K562 (cell line): ENCODE measurements around the gene ICA1. TPM values are rescaled to one million over a fixed set of nuclear protein-coding genes. Genes with fewer than 3 reads are reported as not detected.

Source experiments
- ATAC-seq: fragments of 200-7000 bp; cut with Tn5 transposase; 3 replicates; pipeline ENCODE4 v1.9.1; 2020; ENCODE audit warnings: moderate library complexity
- BruUV-seq: library from RNA; stranded (reverse); fragments of 400-500 nt; replicated peaks from 2 replicates; lab custom pipeline; 2021; lab: Mats Ljungman, UMichigan
- CTCF ChIA-PET: fragments of 300-600 bp; formaldehyde crosslinking; extraction: SDS; loops from one replicate; lab custom pipeline; 2021; ENCODE audit warnings: low intra/inter-chr PET ratio; lab: Yijun Ruan, JAX
- POLR2A ChIA-PET: fragments of 300-600, 350-650 bp; sonication (Branson Sonifier 250); formaldehyde crosslinking; extraction: SDS; loops from one replicate; lab custom pipeline; 2021; ENCODE audit warnings: antibody characterized with exemption, inconsistent platforms; lab: Yijun Ruan, JAX
- DNase-seq, 4 experiments: peaks; one replicate each; pipeline versions ENCODE4 v3.0.0 to v3.0.0-alpha.2; 2011 to 2018; ENCODE audit warnings: low spot score in 3 of 4, mixed read lengths in 3 of 4; ENCODE audit errors: extremely low read depth in 1 of 4
- FAIRE-seq: peaks from 2 replicates; lab custom pipeline; 2011; peaks lifted over from hg19 to GRCh38; lab: Jason Lieb, UNC
- H2AFZ ChIP-seq: 2 replicates; pipeline ENCODE4 v1.6.0; 2011; ENCODE audit warnings: low read depth, low read length, control low read depth, inconsistent platforms
- H3K27ac ChIP-seq: fragments of 200-600 bp; 3 replicates; pipeline ENCODE4 v1.8.0; 2011; ENCODE audit warnings: low read depth, mild to moderate bottlenecking, control low read depth, inconsistent platforms, low read length, moderate library complexity, mixed read lengths; ENCODE audit errors: extremely low read depth
- H3K27me3 ChIP-seq, 2 experiments: fragments of 300-600 bp in 1 of 2; 2 replicates in 1 of 2; 3 replicates in 1 of 2; pipeline versions ENCODE4 v1.6.0 to v1.8.0; 2011; ENCODE audit warnings: inconsistent platforms in 2 of 2, low read length in 2 of 2, mild to moderate bottlenecking in 1 of 2, mixed read lengths in 1 of 2, moderate library complexity in 1 of 2; ENCODE audit not compliant: control insufficient read depth in 2 of 2, insufficient read depth in 2 of 2
- H3K36me3 ChIP-seq: fragments of 300-600 bp; 3 replicates; pipeline ENCODE4 v1.8.0; 2011; ENCODE audit warnings: mild to moderate bottlenecking, low read length, inconsistent platforms; ENCODE audit not compliant: control insufficient read depth, insufficient read depth
- H3K4me1 ChIP-seq, 2 experiments: fragments of 200-600 bp in 1 of 2; replicated peaks in 1 of 2; 2 replicates in 1 of 2; 3 replicates in 1 of 2; pipeline versions ENCODE4 v1.5.1 to v1.8.0; 2011; ENCODE audit warnings: inconsistent platforms in 2 of 2, low read length in 2 of 2, mild to moderate bottlenecking in 1 of 2, mixed read lengths in 1 of 2, moderate library complexity in 1 of 2; ENCODE audit not compliant: control insufficient read depth in 2 of 2, insufficient read depth in 2 of 2
- H3K4me2 ChIP-seq: 2 replicates; pipeline ENCODE4 v1.6.1; 2011; ENCODE audit warnings: low read length, control low read depth, inconsistent platforms, mixed read lengths; ENCODE audit not compliant: insufficient read depth
- H3K4me3 ChIP-seq: fragments of 200-600 bp; sonication (generic), shearing (Covaris generic); 2 replicates; pipeline ENCODE4 v1.5.1; 2016; ENCODE audit warnings: control low read depth, inconsistent platforms
- H3K79me2 ChIP-seq: fragments of 200-600 bp; 3 replicates; pipeline ENCODE4 v1.8.0; 2011; ENCODE audit warnings: low read length, inconsistent platforms; ENCODE audit not compliant: control insufficient read depth, insufficient read depth
- H3K9ac ChIP-seq, 2 experiments: 2 replicates each; pipeline versions ENCODE4 v1.6.0 to v1.6.1; 2011; ENCODE audit warnings: low read depth in 2 of 2, low read length in 2 of 2, control low read depth in 1 of 2, inconsistent platforms in 1 of 2, mild to moderate bottlenecking in 1 of 2, mixed read lengths in 1 of 2; ENCODE audit not compliant: insufficient read depth in 1 of 2
- H3K9me1 ChIP-seq: one replicate; pipeline ENCODE4 v1.6.0; 2011; ENCODE audit warnings: inconsistent platforms, mild to moderate bottlenecking, low read length, moderate library complexity; ENCODE audit not compliant: control insufficient read depth, insufficient read depth
- H3K9me3 ChIP-seq: replicated peaks from 2 replicates; pipeline ENCODE4 v1.5.1; 2011; ENCODE audit warnings: low read depth, low read length, inconsistent platforms; ENCODE audit not compliant: control insufficient read depth, insufficient read depth
- H4K20me1 ChIP-seq: replicated peaks from 2 replicates; pipeline ENCODE4 v1.6.1; 2011; ENCODE audit warnings: low read length, inconsistent platforms, mixed read lengths; ENCODE audit not compliant: control insufficient read depth, insufficient read depth
- BRF2 ChIP-seq: IDR thresholded peaks from 3 replicates; pipeline ENCODE4 v1.6.1; 2011; ENCODE audit warnings: borderline replicate concordance, mild to moderate bottlenecking; ENCODE audit not compliant: insufficient read length, insufficient read depth
- CGGBP1 ChIP-seq: fragments of 250-450 bp; sonication (Bioruptor Pico); IDR thresholded peaks from 2 replicates; pipeline ENCODE4 v1.9.0; 2021; ENCODE audit warnings: mild to moderate bottlenecking
- ELK1 ChIP-seq: sonication (generic); formaldehyde crosslinking; IDR thresholded peaks from 2 replicates; pipeline ENCODE4 v1.8.1; 2022; ENCODE audit warnings: missing genetic modification reagents
- GTF2A2 ChIP-seq: IDR thresholded peaks from 2 replicates; pipeline ENCODE4 v1.6.1; 2016; ENCODE audit warnings: mild to moderate bottlenecking, missing genetic modification characterization, missing compliant biosample characterization
- MAFG ChIP-seq: fragments of 450-650 bp; conservative IDR thresholded peaks from 2 replicates; pipeline ENCODE4 v1.6.1; 2016; ENCODE audit warnings: missing genetic modification characterization, missing compliant biosample characterization
- THAP12 ChIP-seq: fragments of 250-450 bp; sonication (Bioruptor Pico); IDR thresholded peaks from 2 replicates; pipeline ENCODE4 v1.9.0; 2021; ENCODE audit warnings: mild to moderate bottlenecking, inconsistent platforms
- ZBTB33 ChIP-seq: sonication (generic); formaldehyde crosslinking; IDR thresholded peaks from 2 replicates; pipeline ENCODE4 v1.8.1; 2023; ENCODE audit warnings: mild to moderate bottlenecking, missing genetic modification reagents
- ZNF263 ChIP-seq: sonication (generic); formaldehyde crosslinking; IDR thresholded peaks from 2 replicates; pipeline ENCODE4 v1.8.0; 2022; ENCODE audit warnings: mild to moderate bottlenecking, missing genetic modification reagents, borderline replicate concordance
- ZNF586 ChIP-seq: fragments of 450-650 bp; formaldehyde crosslinking; conservative IDR thresholded peaks from 2 replicates; pipeline ENCODE4 v1.4.0; 2020; ENCODE audit warnings: mild to moderate bottlenecking, moderate library complexity
- WGBS: fragments of 100-300 bp; shearing (Covaris generic); methylation state at CpG from one replicate; pipeline ENCODE4 v1.1.6; 2016; ENCODE audit warnings: low coverage, mixed read lengths; ENCODE audit not compliant: insufficient coverage; ENCODE audit errors: missing lambda C conversion rate; 5-methylcytosine and 5-hydroxymethylcytosine counted together
- in situ Hi-C: fragments of 300-500 bp; cut with MboI; formaldehyde crosslinking; loops from 4 replicates; pipeline ENCODE4 v1.15.0; 2018; ENCODE audit warnings: inconsistent platforms, mixed read lengths
- intact Hi-C: fragments of 100-400 bp; cut with micrococcal nuclease; formaldehyde crosslinking; loops from 2 replicates; pipeline ENCODE4 v1.14.2; 2022
- polyA plus RNA-seq, 8 experiments: library from polyadenylated mRNA; depleted of rRNA in 4 of 8; stranded (reverse) in 5 of 8; unstranded in 3 of 8; fragments of >200 nt; fragmentation: Nextera tagmentation in 2 of 8; fragmentation: Illumina TruSeq in 1 of 8; extraction: Ambion mirVana in 2 of 8; extraction: Trizol in 1 of 8; gene quantifications; 2 replicates each; pipeline versions ENCODE4 v1.2.1 to v1.2.3, GENCODE V29; 2011 to 2014; ENCODE audit warnings: inconsistent platforms in 1 of 8, missing spikeins in 1 of 8
- total RNA-seq, 7 experiments: library from RNA; depleted of rRNA in 6 of 7; stranded (reverse); fragments of >200 nt in 6 of 7; fragmentation: Illumina TruSeq in 2 of 7; extraction: Trizol in 2 of 7; gene quantifications; 2 replicates each; pipeline versions ENCODE4 v1.2.1 to v1.2.3, GENCODE V29; 2011 to 2021; ENCODE audit warnings: low replicate concordance in 1 of 7

ICA1 gene
- total and polyA plus RNA-seq, 9 of the 15 experiments (the other 6 are each of a cell fraction or from before 2014, with no cell fraction given) = 7.1 to 22.3 (median 16.4) TPM

GRCh38 chr7:8206956-8207355 is 55.0 kb downstream of the ICA1 start:
- H3K9me3 ChIP-seq = no peaks in the 10 kb centered on the region
- no peaks in the 10 kb centered on the region for H3K27me3 ChIP-seq
- no peaks in the 10 kb centered on the region for H3K79me2 ChIP-seq
- no TSS peak for BruUV-seq
- in situ Hi-C loops (no loop called here), intact Hi-C loops (no loop called here)
- FAIRE-seq (no peak), ATAC-seq (no peak), DNase-seq (no peak)
- ChIA-PET CTCF (no interaction called here), POLR2A (interaction anchor here (0.7 to 1.6 kb wide), 2 partner anchors 21 to 1732 kb away, joined by 3 read pairs; no protein-coding TSS in a partner anchor)
- H4K20me1 ChIP-seq = no peaks in the 10 kb centered on the region
- H2AFZ ChIP-seq = no peak overlapping the region
- peaks cover 0 to 8% of the 10 kb centered on the region in 2 experiments; a peak in 3 of 5 replicates for H3K4me1 ChIP-seq
- no peaks in the 10 kb centered on the region for H3K36me3 ChIP-seq
- no peak overlapping the region for H3K4me3 ChIP-seq
- WGBS = 60% methylated on average over 1 of the region's 1 CpG
- no peak overlapping the region for H3K27ac ChIP-seq
- no peak for TF ChIP-seq MAFG (tag)
- TF ChIP-seq ZNF586 = no peak
- no peak for TF ChIP-seq ZBTB33 (CRISPR knock-in tag)
- TF ChIP-seq ELK1 = no peak
- TF ChIP-seq BRF2 = no peak
- TF ChIP-seq CGGBP1 (CRISPR knock-in tag) = no peak
- no peak for TF ChIP-seq GTF2A2
- no peak for TF ChIP-seq ZNF263 (CRISPR knock-in tag)
- TF ChIP-seq THAP12 = no peak
- no peak overlapping the region for H3K4me2 ChIP-seq
- H3K9ac ChIP-seq = no peak overlapping the region
- no peaks in the 10 kb centered on the region for H3K9me1 ChIP-seq
